BJ (cell line): ENCODE measurements around the gene CCDC50. TPM values are rescaled to one million over a fixed set of nuclear protein-coding genes. Genes with fewer than 3 reads are reported as not detected.

Experiments used
- CTCF ChIA-PET: fragments of 350-600 bp; formaldehyde crosslinking; extraction: SDS; loops from one replicate; lab custom pipeline; 2021; ENCODE audit warnings: antibody characterized with exemption, inconsistent platforms; lab: Yijun Ruan, JAX
- POLR2A ChIA-PET: fragments of 300-600 bp; sonication (Branson Sonifier 250); formaldehyde crosslinking; extraction: SDS; loops from one replicate; lab custom pipeline; 2021; ENCODE audit warnings: antibody characterized with exemption; lab: Charles Lee
- DNase-seq: peaks from one replicate; pipeline ENCODE4 v3.0.0-alpha.2; 2011; ENCODE audit warnings: low read depth
- H3K27me3 ChIP-seq: 2 replicates; pipeline ENCODE4 v1.6.0; 2011; ENCODE audit warnings: low read length; ENCODE audit not compliant: control insufficient read depth, insufficient read depth
- H3K36me3 ChIP-seq: 2 replicates; pipeline ENCODE4 v1.5.1; 2011; ENCODE audit warnings: low read length; ENCODE audit not compliant: control insufficient read depth, insufficient read depth
- H3K4me3 ChIP-seq: 2 replicates; pipeline ENCODE4 v1.5.1; 2011; ENCODE audit warnings: low read depth, mild to moderate bottlenecking, control low read depth, low read length
- CTCF ChIP-seq: IDR thresholded peaks from 2 replicates; pipeline ENCODE4 v1.5.1; 2011; ENCODE audit warnings: low read depth, mild to moderate bottlenecking, control low read depth, inconsistent platforms, low read length, moderate library complexity; ENCODE audit not compliant: insufficient read depth
- polyA plus RNA-seq: library from polyadenylated mRNA; depleted of rRNA; stranded (reverse); fragments of >200 nt; gene quantifications from 2 replicates; pipeline ENCODE4 v1.2.3, GENCODE V29; 2011

The CCDC50 gene
- polyA plus RNA-seq, 1 experiment, result 43.9 TPM

DNA sequence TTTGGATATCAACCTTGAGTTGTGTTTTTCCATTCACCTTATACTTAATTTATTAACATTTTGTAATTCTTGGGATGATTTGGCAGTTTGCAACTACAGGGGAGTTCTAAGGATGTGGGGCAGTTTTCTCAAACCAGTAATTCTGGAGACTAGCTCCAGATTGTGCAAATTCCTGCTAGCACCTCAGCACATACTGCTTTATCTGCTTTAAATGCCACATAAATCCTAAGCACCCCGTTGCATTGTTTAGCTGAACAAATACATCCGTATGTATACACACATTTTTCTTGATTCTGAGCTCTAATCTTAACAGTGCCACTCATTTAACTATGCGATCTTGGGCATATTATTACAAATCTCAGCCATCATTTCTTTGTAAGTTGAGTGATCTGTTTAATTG is 18.0 kb downstream of the CCDC50 start:
- ChIA-PET POLR2A (no interaction called here), CTCF (no interaction called here)
- Histone ChIP-seq H3K27me3 (no peaks in the 10 kb centered on the region), H3K36me3 (no peaks in the 10 kb centered on the region; the same call in 1 of the 2 replicates), H3K4me3 (no peak overlapping the region)
- DNase-seq, result no peak
- TF ChIP-seq CTCF, result no peak

GRCh38 chr3:191348098-191348497 is 18.9 kb downstream of the CCDC50 start:
- Histone ChIP-seq H3K36me3 (no peaks in the 10 kb centered on the region; the same call in 1 of the 2 replicates), H3K27me3 (no peaks in the 10 kb centered on the region), H3K4me3 (no peak overlapping the region)
- no peak for TF ChIP-seq CTCF
- POLR2A ChIA-PET, result no interaction called here
- CTCF ChIA-PET, result interaction anchor here (1.0 kb wide), 1 partner anchor 11 kb away, joined by 3 read pairs; no protein-coding TSS in a partner anchor
- no peak for DNase-seq

DNA sequence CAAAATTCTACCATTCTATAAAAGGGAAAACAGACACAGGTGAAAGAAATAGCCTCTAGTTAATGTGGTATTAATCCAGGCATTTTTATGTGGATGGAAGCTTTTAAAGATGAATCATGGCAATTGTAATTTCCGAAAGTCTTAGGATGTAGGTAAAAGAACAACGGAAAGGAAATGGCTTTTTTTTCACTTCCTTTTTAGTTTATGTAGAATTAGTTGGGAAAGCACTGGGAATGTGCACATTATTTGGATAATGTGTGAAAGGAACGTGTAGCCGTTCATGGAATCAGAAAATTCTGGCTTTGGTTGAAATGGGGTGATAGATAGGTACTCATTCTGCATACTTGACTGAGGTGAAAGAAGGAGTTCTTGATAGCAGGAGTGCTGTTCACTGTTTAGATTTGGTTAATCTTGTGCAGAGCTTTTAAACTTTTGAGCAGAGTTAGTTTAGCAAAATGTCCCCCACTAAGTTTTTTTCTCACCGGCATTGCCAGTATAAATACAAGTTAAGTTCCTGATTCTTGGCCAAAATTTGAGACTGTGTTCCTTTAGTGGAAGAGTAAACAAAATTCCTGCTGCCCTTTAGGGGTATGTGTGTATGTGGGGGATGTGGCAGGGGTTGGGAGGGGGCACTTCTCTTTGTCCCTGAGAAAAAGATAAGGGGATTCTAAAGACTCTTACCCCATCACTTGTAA is 21.3 kb downstream of the CCDC50 start:
- ChIA-PET POLR2A (no interaction called here), CTCF (no interaction called here)
- Histone ChIP-seq H3K27me3 (no peaks in the 10 kb centered on the region), H3K4me3 (no peak overlapping the region), H3K36me3 (no peaks in the 10 kb centered on the region)
- no peak for TF ChIP-seq CTCF
- DNase-seq, result no peak

- Histone ChIP-seq H3K4me3 (no peak overlapping the region), H3K27me3 (no peaks in the 10 kb centered on the region), H3K36me3 (no peaks in the 10 kb centered on the region)
- POLR2A ChIA-PET, result no interaction called here
- DNase-seq, result no peak
- TF ChIP-seq CTCF, result no peak
- CTCF ChIA-PET, result no interaction called here
Measured at GRCh38 chr3:191352014-191352413, 22.8 kb downstream of the CCDC50 start.

DNA sequence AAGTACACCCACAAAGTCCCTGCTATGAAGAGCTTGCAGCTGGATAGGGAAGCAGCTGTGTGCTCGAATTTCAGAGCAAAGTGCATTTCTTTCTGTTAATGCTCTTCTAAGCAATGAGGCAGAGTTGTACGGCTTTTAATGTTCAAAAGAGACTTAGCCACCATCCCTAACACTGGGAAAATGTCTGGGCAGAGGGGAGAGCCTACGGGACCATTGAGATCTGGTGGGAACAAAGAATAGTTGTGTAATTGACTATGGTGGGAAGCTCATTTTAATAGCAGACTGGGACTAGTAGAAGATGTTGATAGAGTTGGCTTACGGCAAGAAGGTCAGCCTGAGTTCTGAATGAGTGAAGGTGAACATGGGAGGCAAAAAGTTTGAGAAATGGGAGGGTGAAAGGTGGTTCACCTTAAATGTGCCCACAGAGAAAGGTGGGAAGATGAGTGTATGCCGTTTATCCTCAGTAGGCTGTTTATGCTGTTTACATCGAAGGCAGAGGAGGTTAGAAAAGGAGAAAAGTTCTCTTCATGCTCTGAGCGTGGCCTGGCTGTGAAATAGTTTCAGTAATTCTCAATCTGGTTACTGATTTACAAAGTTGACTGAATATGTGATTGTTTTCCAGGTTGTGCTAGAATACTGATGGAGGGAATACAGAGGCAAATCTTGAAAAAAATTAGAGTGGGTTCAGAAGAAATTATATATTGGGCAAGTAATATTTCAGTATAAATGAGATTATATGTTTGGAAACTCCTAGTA is 24.0 kb downstream of the CCDC50 start:
- ChIA-PET CTCF (interaction anchor here (0.6 kb wide), 1 partner anchor 9 kb away, joined by 4 read pairs; no protein-coding TSS in a partner anchor), POLR2A (interaction anchor here (0.6 kb wide), 1 partner anchor 18 kb away, joined by 3 read pairs; no protein-coding TSS in a partner anchor)
- no peaks in the 10 kb centered on the region for H3K27me3 ChIP-seq
- DNase-seq, result no peak
- no peak overlapping the region for H3K4me3 ChIP-seq
- no peak for TF ChIP-seq CTCF
- no peaks in the 10 kb centered on the region for H3K36me3 ChIP-seq
